Measurements from ENCODE around the gene SPNS3. TPM values are rescaled to one million over a fixed set of nuclear protein-coding genes. Genes with fewer than 3 reads are reported as not detected.

SPNS3 gene
- total RNA-seq, 1 donor from 2014 or later, result 0.50 TPM

DNA sequence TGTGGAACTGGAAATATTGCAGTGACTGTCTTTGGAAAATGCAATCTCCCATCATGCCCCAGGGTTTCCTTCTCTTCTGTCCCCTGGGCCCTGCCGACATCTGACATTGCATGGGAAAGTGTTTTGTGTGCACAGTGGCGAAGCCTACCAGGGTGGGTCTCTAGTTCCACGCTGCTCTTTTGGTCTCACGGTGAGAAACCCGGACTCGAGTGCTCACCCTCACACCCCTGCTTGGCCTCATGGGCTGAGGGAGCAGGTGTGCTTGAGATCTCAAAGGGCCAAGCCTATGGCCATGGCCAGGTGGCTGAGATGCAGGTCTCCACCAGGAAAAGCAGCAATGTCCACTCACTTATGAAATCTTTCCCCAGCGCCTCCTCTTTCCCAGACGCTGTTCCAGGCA lies 32.0 kb downstream of the SPNS3 start:
- DNase-seq (ENCODE audit: low read depth), result no peak

DNA sequence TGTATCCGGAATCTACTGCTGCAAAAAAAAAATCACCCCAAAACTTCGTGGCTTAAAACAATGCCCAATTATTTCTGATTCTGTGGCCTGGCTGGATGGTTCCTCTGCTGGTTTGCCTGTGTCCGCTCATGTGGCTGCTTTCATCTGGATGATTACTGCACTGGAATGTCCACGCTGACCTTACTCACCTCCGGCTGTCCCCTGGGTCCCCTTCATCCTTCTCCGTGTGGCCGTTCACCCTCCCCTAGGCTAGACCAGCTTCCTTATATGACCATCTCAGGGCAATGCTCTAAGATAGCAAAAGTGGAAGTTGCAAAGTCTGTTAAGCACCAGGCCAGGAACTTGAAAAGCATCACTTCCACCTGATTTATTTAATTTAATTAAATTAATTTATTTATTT lies 33.5 kb downstream of the SPNS3 start:
- no peak for DNase-seq (ENCODE audit: low read depth)

DNA sequence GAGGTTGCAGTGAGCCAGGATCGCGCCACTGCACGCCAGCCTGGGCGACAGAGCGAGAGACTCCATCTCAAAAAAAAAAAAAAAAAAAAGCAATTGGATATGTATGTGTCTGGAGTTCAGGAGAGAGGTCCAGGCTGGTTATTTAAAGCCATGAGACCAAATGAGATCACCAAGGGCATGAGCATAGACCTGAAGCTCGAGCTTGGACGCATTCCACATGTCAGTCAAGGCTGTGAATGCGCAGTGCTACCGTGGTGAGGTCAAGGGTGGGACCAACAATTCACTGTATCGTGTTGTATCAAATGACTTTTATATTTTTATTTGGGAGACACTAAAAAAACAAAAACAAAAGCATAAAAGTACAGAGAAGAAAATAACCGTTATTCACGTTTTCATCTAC lies 35.8 kb downstream of the SPNS3 start:
- DNase-seq (ENCODE audit: low read depth), result no peak

DNA sequence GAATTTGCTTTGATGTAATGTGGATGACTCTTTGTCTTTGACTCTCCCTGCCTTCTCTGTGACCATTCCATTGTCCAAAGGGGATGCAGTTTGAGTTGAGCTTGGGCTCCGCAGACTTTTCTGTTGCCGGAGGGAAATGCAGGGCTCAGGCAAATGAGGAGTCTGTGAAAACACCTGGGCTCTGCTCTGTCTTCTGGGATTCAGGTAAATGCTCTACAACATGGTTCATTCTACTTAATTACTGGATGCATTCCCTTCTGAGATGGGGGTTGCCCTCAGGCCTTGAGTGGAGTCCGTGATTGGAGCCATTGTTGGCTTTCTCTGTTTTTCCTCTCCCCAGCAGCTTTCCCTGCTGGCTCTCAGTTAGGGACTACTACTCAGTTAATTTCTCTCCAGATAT lies 38.5 kb downstream of the SPNS3 start:
- no peak for DNase-seq (ENCODE audit: low read depth)

DNA sequence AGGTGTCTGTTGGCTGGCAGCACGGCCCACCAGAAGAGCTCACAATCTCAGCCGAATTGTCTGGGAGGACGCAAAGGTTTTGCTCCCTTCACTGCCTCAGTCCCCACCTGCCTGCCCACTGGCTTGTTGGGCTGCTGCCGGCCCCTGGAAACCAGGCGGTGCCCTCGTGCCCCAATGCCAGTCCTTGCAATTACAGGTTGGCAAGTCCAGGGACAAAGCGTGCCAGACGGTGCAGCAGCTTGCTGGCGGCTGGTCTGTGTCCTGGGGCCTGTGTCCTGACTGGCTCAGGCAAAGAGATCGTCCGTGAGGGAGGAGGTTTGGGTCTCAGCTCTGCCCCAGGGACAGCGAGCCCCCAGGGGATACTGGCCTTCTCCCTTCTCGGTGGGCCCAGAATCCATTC lies 40.4 kb downstream of the SPNS3 start:
- no peak for DNase-seq (ENCODE audit: low read depth)

DNA sequence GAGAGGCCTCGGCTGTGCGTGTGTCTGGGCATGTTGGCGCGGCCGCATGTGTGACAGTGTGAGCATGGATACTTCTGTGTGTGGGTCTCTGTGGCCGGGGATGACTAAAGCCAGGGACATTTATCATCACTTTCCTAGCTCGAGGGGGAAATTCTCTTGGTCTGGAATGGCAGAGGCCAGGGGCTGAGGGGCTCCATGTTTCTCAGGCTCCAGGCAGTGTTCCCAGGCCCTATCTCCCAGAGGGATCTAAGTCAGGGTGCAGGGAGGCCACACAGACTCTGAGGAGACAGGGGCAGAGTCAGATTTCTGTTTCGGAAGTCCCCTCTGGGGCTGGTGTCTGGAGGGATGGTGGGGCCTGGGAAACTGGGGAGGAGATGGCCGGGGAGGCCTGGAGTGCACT lies 41.3 kb downstream of the SPNS3 start:
- DNase-seq (ENCODE audit: low read depth), result no peak

DNA sequence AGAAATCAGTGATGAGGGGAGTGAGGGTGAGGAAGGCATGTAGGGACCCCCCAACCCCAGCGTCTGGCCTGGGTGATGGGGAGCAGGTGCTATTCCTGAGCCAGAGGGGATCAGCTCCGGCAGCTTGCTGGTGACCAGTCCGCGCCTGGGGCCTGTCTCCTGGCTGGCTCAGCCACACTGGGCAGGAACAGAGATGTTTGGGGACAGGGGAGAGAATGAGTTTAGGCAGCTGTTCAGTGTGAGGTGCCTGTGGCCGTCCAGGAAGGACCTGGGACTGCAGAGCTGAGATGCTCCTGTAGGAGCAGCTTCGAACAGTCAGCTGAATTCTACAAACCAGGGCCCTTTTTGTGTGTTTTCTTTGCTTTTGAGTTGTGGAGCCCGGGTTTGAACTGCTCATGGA lies 41.7 kb downstream of the SPNS3 start:
- DNase-seq (ENCODE audit: low read depth), result no peak

DNA sequence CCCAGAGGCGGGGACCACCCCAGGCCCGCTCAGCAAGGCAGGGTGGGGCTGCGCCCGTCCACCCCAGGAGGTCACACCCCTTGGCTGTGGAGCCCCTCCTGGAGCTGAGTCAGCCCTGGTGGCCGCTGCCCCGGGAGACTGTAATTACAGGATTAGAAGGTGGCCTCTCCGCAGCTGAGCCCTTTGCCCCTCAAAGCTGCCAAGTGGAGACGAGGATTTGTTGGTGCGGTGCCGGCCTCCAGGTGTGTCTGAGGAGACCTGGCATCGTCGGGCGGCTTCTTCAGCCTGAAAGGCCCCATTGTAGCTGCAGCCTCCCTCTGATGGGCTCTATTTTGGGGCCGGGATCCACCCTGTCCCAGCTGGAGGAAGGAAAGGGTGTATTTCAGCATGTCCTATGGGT lies 42.3 kb downstream of the SPNS3 start:
- DNase-seq (ENCODE audit: low read depth), result no peak

DNA sequence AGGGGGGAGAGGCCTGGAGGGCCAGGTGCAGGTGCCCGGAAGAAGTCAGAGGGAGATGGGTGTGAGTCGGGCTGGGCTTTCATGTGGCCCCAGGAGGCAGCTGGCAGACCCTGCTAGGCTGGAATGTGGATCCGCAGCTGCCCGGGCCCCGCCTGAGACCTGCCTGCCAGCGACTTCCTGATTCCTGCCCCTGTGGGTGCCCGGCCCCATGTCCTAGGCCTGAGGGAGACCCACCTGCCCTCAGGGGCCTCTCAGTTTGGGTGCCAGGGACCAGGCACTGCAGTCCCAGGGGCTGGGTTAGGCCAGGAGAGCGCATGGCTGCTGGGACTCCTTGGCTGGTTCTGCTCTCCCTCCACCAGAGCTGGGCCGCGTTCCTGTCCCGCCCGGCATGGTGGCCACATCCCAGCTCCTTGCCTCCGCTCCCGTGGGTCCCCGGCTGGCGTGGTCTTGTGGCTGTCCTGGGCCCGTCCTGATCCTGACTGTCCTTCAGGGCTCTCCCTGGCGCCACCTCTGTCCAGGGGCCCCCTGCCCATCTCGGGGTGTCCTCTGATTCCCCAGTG lies 42.9 kb downstream of the SPNS3 start:
- DNase-seq (ENCODE audit: low read depth), result no peak

DNA sequence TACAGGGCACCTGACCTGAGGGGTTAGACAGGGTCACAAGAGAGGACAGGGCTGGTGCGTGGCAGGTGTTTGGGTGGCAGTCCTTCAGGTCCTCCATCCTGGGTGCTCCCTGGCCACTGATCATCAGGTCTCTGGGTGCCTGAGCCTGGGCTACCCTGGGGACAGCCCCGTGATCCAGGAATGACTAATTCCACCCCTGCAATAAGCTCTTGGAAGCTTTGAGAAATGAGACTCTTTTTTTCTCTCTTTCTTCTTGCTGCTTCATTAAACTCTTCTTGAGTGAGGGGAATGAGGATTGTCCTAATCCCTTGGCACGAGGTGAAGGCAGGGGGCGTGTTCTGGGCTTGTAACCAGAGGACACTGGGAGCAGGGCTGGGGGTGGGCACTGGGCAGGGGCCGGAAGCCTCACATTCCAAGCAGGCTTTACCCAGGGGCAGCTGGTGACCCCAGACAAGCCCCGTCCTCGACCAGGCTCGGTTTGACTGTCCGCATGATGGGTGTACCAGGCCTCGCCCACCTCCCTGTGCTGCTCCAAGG lies 43.6 kb downstream of the SPNS3 start:
- peak; percentile 77 for DNase-seq (ENCODE audit: low read depth)

DNA sequence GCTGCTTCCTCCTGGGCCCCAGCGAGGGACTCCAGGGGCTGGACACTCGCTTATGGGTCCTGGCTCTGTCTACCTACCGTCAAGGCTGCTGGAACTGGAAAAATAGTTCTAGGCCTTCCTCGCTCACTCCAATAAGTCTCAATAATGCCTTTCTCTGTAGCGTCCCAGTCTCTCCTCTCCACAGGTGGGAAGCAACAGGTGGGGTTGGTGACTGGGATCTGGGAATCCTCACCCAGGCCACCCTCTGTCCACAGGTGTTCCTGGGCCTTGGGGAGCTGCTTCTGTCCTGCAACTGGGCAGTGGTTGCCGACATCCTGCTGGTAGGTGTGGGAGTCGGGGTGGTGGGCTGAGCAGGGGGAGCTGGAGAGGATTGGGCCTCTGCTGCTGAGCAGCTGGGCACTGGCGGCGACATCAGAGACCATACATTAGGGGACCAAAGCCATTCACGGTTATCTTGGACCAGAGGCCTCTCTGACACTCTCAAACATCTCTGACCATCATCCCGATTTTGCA lies 44.6 kb downstream of the SPNS3 start:
- no peak for DNase-seq (ENCODE audit: low read depth)

DNA sequence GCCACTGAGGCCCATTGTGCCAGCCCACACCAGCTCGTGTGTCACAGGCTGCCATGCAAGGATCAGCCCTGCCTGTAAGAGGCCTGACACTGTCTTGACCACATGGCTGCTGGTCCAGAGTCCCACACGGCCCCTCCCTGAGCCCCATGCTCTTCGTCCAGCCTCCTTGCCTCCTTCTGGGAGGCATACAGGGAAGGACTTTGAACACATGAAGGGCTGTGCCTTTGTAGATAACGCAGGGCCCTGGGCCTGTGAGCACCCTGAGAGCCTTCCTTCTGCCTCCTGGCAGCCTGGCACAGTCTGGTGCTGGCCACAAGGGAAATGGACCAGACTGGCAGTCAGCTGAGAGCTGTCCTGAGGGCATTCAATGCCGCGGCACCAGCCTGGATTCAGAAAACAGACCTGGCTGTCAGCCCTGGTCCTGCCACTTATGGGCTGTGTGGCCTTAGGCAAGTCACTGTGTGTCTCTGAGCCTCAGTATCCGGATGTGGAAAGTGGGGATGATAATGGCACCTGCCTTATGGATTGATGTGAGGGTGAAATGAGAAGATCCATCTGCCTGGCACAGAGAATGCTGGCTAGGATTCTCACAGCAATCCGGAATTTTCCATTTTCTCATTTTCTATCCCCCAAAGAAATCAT lies 45.7 kb downstream of the SPNS3 start:
- peak; percentile 25 for DNase-seq (ENCODE audit: low read depth)

DNA sequence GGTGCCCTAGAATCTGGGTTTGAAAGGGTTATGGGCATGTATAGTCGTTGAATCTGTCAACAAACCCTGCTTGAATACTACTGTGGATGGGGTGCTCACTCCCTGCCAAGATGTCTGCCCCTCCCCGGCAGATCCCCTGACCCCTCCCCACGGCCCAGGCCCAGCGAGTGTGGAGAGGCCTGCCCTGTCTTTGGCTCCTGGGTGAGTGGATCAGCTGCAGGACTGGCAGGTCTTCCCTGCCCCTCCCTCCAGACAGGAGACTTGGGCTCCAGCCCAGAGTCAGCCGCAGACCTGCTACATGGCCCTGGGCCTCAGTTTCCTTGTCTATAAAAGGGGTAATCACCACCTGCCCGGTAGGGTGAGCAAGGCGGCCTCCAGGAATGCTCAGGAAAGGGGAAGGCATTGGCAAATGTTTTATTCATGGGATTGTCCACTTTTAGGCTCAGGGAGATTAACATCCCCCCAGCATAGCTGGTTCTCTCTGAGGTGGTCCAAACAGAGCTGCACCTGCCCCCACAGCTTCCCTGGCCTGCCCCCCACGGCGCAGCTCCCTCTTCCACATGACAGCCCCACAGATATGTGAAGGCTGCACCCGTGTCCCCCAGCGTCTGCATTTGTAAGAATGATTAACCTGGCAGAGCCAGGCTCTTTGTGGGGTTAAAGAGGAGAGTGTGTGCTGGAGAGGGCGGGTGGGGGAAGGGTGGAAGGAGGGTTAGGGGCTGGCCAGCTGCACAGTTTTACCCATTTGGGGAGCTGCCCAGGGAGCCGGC lies 46.4 kb downstream of the SPNS3 start:
- peak; percentile 91 for DNase-seq (ENCODE audit: low read depth)

DNA sequence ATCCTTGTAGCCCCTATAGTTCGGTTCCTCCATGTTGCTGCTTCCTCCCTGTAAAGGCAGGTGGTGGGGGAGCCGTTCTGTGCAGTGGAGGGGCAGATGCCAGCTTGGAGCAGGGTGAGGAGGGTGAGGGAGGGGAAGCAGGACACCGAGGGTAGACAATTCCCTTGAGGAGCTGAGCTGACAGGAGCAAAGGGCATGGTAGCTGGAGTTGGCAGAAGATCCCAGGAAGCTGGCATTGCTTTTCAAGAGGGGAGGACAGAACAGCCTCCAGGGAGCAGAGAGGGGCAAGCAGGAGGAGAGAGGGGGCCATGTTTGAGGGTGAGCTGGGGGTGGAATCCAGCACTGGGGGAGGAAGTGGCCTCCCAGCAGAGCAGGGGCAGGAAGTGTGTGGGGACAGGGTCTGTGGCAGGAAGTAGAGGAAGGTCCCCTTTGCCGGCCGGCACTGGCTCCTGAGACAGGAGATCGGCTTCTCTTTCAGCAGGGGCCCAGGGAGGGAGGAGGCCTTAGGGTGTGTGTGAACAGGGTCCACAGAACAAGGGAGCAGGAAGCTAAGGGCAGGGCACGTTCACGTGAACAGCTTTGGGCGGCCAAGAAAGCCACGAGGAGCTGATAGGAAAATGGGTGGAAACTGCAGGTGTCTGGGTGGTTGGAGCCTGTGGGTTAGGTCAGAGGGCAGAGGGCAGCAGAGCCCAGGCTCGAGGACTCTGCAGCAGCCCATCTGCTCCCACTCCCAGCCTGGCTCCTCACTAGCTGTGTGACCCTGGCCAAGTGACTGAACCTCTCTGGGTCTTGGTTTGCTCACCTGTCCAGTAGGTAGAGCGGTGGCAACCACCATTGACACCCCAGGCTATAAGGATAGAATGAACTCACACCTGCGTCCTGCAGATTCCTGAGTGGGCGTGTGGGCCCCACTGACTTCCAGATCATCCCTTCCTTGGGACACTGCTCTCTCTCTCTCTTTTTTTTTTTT lies 47.5 kb downstream of the SPNS3 start:
- peak; percentile 27 for DNase-seq (ENCODE audit: low read depth)

DNA sequence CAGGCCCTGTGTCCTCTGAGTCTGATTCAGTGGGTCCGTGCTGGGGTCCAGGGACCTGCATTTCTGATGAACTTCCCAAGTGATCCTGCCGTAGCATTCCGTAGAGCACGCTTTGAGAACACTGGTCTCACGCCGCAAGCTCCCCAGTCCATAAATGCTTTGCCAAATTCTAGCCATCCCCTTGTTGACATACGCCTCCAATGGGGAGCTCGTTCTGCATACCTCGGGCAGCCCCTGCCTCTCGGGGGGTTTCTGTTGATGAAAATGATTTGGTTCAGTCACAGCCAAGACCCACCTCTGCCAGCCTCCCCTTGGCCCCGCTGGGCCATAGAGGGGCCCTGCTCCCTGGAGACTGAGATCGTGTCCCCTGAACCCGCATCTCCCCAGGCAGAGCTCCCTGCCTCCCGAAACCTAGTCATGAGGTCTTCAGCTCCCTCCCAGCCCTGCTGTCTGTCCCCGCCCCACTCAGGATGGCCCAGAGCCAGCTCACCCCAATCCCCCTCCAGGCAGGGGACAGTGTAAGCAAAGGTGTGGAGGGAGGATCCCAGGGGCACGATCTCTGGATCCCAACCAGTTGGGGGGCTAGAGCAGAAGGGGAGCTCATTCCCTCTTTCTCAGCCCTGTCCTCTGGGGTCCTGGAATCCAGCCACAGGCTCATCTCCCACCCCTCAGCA lies 48.7 kb downstream of the SPNS3 start:
- no peak for DNase-seq (ENCODE audit: low read depth)

DNA sequence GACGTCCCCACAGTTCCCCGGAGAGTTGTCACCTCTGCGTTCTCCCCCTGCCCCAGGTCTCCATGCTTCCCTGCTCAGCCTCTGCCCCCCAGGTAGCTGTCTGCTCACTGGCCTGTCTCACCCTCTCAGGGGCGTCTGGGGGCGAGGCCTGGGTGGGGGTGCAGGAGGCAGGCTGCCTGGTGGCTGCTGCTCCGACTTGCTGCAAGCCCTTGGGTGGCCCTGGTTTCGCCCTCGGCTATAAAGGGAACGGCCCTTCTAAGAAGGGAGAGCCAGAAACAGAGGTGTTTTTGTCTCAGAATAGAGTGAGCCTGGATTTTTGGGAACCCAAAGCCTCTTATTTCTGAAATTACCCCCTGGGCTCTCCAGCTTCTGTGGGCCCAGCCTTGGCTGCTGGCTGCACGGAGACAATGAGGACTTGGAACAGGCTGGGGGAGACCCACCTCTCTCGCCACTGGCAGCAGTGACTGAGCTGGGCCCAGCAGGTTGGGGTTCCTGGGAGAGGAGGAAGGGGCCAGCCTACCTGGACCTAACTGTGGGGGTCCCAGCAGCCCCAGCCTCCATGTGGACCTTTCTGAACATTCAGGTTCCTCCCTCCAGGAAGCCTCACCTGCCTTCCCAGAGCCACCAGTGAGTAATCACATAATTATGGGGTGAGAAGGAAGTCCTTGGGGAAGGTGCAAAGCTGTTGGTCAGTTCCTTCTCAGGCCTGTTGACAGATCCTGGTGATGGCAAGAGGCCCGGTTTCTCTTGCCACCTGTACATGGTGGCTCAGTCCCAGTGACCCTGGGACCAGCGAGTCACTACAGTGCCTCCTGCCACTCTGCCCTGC lies 49.5 kb downstream of the SPNS3 start:
- peak; percentile 91 for DNase-seq (ENCODE audit: low read depth)

DNA sequence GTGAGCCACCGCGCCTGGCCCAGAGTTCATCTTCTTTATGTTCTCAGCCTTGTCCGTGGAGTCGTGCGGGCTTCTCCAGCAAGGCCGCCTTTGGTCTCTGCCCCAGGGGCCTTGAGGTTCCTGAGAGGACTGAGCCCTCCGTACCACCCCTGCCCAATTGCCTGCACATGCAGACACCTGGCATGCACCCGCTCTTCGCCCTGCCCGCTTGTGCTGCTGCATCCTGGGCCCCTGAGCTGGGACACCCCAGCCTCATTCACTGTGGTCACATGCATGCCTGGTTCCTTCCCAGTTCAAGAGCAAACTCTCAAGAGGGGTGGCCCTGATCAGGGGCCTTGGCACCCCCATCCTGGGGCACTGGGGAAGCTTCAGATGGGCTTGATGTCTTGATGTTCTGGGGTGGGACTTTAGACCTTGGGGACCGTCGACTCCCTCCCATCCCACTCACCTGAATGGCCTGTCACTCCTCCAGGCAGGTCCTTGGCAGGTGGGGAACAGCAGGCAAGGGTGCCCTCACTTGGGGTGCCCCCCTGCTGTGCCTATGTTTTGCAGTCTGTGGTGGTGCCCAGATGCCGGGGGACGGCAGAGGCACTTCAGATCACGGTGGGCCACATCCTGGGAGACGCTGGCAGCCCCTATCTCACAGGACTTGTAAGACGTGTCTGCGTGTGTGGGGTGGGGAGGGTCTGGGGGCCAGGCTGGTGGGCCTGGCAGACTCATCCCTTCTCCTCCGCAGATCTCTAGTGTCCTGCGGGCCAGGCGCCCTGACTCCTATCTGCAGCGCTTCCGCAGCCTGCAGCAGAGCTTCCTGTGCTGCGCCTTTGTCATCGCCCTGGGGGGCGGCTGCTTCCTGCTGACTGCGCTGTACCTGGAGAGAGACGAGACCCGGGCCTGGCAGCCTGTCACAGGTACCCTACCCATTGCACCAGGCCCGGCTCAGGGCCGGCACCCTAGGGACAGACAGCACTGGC lies 52.2 kb downstream of the SPNS3 start:
- no peak for DNase-seq (ENCODE audit: low read depth)

DNA sequence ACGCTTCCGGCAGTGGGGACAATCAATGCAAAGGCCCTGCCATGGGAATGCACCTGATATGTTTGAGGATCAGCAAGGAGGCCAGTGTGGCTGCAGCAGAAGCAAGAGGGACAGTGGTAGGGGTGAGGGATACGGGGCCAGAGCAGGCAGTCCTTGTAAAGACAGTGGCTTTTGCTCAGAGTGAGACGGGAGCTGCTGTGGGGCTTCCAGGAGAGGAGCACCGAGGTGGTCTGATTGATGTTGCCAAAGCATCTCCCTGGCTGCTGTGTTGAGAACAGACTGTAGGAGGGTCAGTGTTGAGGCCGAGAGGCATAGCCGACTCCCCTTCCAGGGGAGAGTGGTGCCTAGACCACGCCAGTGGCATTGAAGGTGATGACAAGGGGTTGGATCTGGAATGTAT lies 53.6 kb downstream of the SPNS3 start:
- DNase-seq (ENCODE audit: low read depth), result no peak

Measured in renal cortical epithelial cell (primary cell).